ENCODE measurements around the gene BST2. TPM values are rescaled to one million over a fixed set of nuclear protein-coding genes. Genes with fewer than 3 reads are reported as not detected.

Gene BST2
- total and polyA plus RNA-seq, 2 of the 8 experiments (the other 6 are each of a cell fraction or from before 2014, with no cell fraction given): 18.1 to 72.8 TPM

GRCh38 chr19:17404015-17404414, 1.4 kb downstream of the BST2 start:
- no peak for FAIRE-seq
- CTCF ChIA-PET (ENCODE audit: partially characterized antibody): interaction anchor here (0.6 to 1.7 kb wide), 5 partner anchors 10 to 539 kb away, joined by 3 to 5 read pairs (median 3); no protein-coding TSS in a partner anchor
- 27% methylated on average over 5 of the region's 6 CpGs; no CpG with 5 or more reads in 1 of the 2 experiments for WGBS, 2 experiments (ENCODE audit: extremely low coverage in 1 of 2, insufficient coverage in 1 of 2, insufficient read length in 1 of 2, insufficient replicate concordance in 2 of 2, low coverage in 1 of 2, low lambda C conversion rate in 2 of 2, missing lambda C conversion rate in 1 of 2)

More at GRCh38 chr19:17404015-17404414, 1.4 kb downstream of the BST2 start:
- Histone ChIP-seq H3K9ac (replicated peaks in 1 of 4; ENCODE audit: extremely low read depth in 1 of 4, low read depth in 3 of 4, low read length in 3 of 4) (peak overlapping the region in 3 of 4 experiments; percentile 51 to 60 (median 58); a peak in 4 of 7 replicates), H3K27me3 (replicated peaks in 1 of 4; ENCODE audit: control insufficient read depth in 3 of 4, extremely low read depth in 1 of 4, insufficient read depth in 3 of 4, low read length in 3 of 4) (no peaks in the 10 kb centered on the region), H4K8ac (ENCODE audit: extremely low read depth, insufficient read depth, low read length) (no peak overlapping the region), H2BK5ac (ENCODE audit: low read depth, low read length) (peak overlapping the region; percentile 81), H2BK12ac (ENCODE audit: low read depth, low read length) (peak overlapping the region; percentile 84; the same call in 1 of the 2 replicates), H2BK15ac (ENCODE audit: low read length) (no peak overlapping the region), H2AK5ac (ENCODE audit: low read depth, low read length) (no peak overlapping the region), H3K27ac (ENCODE audit: low read depth, low read length) (peak overlapping the region; percentile 81), H2BK120ac (replicated peaks; ENCODE audit: low read depth, low read length) (no peak overlapping the region), H3K4me2 (ENCODE audit: insufficient read depth in 1 of 2, low read depth in 2 of 2, low read length in 2 of 2) (peak overlapping the region; percentile 77 to 79), H3K79me2 (ENCODE audit: control insufficient read depth in 1 of 2, insufficient read depth in 2 of 2, low read length in 2 of 2) (peaks cover 0 to 4% of the 10 kb centered on the region in 2 experiments; a peak in 1 of 4 replicates), H3K18ac (ENCODE audit: extremely low read depth, low read length) (peak overlapping the region; percentile 83), H3K23ac (ENCODE audit: insufficient read length) (no peak overlapping the region), H3K23me2 (ENCODE audit: low read depth, low read length) (peaks cover 10% of the 10 kb centered on the region; the same call in 1 of the 2 replicates), H3K36me3 (ENCODE audit: control insufficient read depth in 2 of 4, insufficient read depth in 4 of 4, low read length in 3 of 4) (peaks cover 0 to 13% (median 1%) of the 10 kb centered on the region in 4 experiments; a peak in 3 of 8 replicates), H3K56ac (replicated peaks; ENCODE audit: insufficient read length, low read depth, low read length) (peak overlapping the region; percentile 17), H3K79me1 (ENCODE audit: low read depth, low read length) (no peaks in the 10 kb centered on the region; the same call in 1 of the 2 replicates), H2AFZ (ENCODE audit: low read length) (no peak overlapping the region), H4K91ac (replicated peaks; ENCODE audit: insufficient read length, low read length) (peak overlapping the region; percentile 62), H3K14ac (ENCODE audit: insufficient read length) (no peak overlapping the region), H3K4ac (replicated peaks; ENCODE audit: insufficient read length, low read depth, low read length) (no peak overlapping the region), H3K4me3 (ENCODE audit: extremely low read depth in 1 of 4, insufficient read depth in 2 of 4, low read depth in 3 of 4, low read length in 4 of 4) (peak overlapping the region; percentile 44 to 75 (median 58)), H2BK20ac (ENCODE audit: low read length) (0 out of 2 replicates have a peak overlapping the region, but pooled peaks have one; percentile 72), H3K9me3 (ENCODE audit: insufficient read depth in 2 of 2, low read depth in 1 of 2, low read length in 1 of 2) (no peaks in the 10 kb centered on the region), H4K20me1 (replicated peaks in 1 of 2; ENCODE audit: control insufficient read depth in 1 of 2, insufficient read depth in 2 of 2, low read length in 2 of 2) (no peaks in the 10 kb centered on the region), H3K4me1 (replicated peaks in 1 of 4; ENCODE audit: control insufficient read depth in 3 of 4, insufficient read depth in 4 of 4, low read length in 3 of 4) (peaks cover 4 to 23% (median 13%) of the 10 kb centered on the region in 4 experiments), H4K5ac (ENCODE audit: insufficient read length, low read depth, low read length) (peak overlapping the region; percentile 68)
- TF ChIP-seq POLR2A (IDR thresholded peaks at IDR 0.05; ENCODE audit: control extremely low read depth in 1 of 2, low read depth in 2 of 2, low read length in 2 of 2): 0 out of 3 replicates have a peak, but pooled peaks of 1 of the 2 experiments have one; percentile 27
- TF ChIP-seq TBP (IDR thresholded peaks at IDR 0.05; ENCODE audit: low read depth, low read length): peak; percentile 30
- TF ChIP-seq KDM1A (IDR thresholded peaks at IDR 0.05; ENCODE audit: borderline replicate concordance, low read length): no peak
- DNase-seq (ENCODE audit: low read depth in 1 of 2, low spot score in 2 of 2): no peak
- POLR2A ChIA-PET (ENCODE audit: partially characterized antibody): interaction anchor here (0.6 to 4.9 kb wide), 13 partner anchors 9 to 121 kb away, joined by 3 to 44 read pairs (median 3); partner anchors contain the start of genes MVB12A and SLC27A1

Measured in H1 (cell line).